K562 (cell line): Measurements from ENCODE around the gene FCGR3A. TPM values are rescaled to one million over a fixed set of nuclear protein-coding genes. Genes with fewer than 3 reads are reported as not detected.
A peak's percentile ranks its signal among the peaks of the same experiment; 100 is the strongest.
"Not testable (repeated sequence)": the region's sequence is repeated elsewhere in the genome, so short reads cannot be mapped to it uniquely, and the experiment has no call there.

Source experiments
- ATAC-seq: fragments of 200-7000 bp; cut with Tn5 transposase; 3 replicates; pipeline ENCODE4 v1.9.1; 2020; ENCODE audit warnings: moderate library complexity
- BruUV-seq: library from RNA; stranded (reverse); fragments of 400-500 nt; replicated peaks from 2 replicates; lab custom pipeline; 2021; lab: Mats Ljungman, UMichigan
- CTCF ChIA-PET: fragments of 300-600 bp; formaldehyde crosslinking; extraction: SDS; loops from one replicate; lab custom pipeline; 2021; ENCODE audit warnings: low intra/inter-chr PET ratio; lab: Yijun Ruan, JAX
- POLR2A ChIA-PET: fragments of 300-600, 350-650 bp; sonication (Branson Sonifier 250); formaldehyde crosslinking; extraction: SDS; loops from one replicate; lab custom pipeline; 2021; ENCODE audit warnings: antibody characterized with exemption, inconsistent platforms; lab: Yijun Ruan, JAX
- DNase-seq, 4 experiments: peaks; one replicate each; pipeline versions ENCODE4 v3.0.0 to v3.0.0-alpha.2; 2011 to 2018; ENCODE audit warnings: low spot score in 3 of 4, mixed read lengths in 3 of 4; ENCODE audit errors: extremely low read depth in 1 of 4
- FAIRE-seq: peaks from 2 replicates; lab custom pipeline; 2011; peaks lifted over from hg19 to GRCh38; lab: Jason Lieb, UNC
- H2AFZ ChIP-seq: 2 replicates; pipeline ENCODE4 v1.6.0; 2011; ENCODE audit warnings: low read depth, low read length, control low read depth, inconsistent platforms
- H3K27ac ChIP-seq: fragments of 200-600 bp; 3 replicates; pipeline ENCODE4 v1.8.0; 2011; ENCODE audit warnings: low read depth, mild to moderate bottlenecking, control low read depth, inconsistent platforms, low read length, moderate library complexity, mixed read lengths; ENCODE audit errors: extremely low read depth
- H3K27me3 ChIP-seq, 2 experiments: fragments of 300-600 bp in 1 of 2; 2 replicates in 1 of 2; 3 replicates in 1 of 2; pipeline versions ENCODE4 v1.6.0 to v1.8.0; 2011; ENCODE audit warnings: inconsistent platforms in 2 of 2, low read length in 2 of 2, mild to moderate bottlenecking in 1 of 2, mixed read lengths in 1 of 2, moderate library complexity in 1 of 2; ENCODE audit not compliant: control insufficient read depth in 2 of 2, insufficient read depth in 2 of 2
- H3K36me3 ChIP-seq: fragments of 300-600 bp; 3 replicates; pipeline ENCODE4 v1.8.0; 2011; ENCODE audit warnings: mild to moderate bottlenecking, low read length, inconsistent platforms; ENCODE audit not compliant: control insufficient read depth, insufficient read depth
- H3K4me1 ChIP-seq, 2 experiments: fragments of 200-600 bp in 1 of 2; replicated peaks in 1 of 2; 2 replicates in 1 of 2; 3 replicates in 1 of 2; pipeline versions ENCODE4 v1.5.1 to v1.8.0; 2011; ENCODE audit warnings: inconsistent platforms in 2 of 2, low read length in 2 of 2, mild to moderate bottlenecking in 1 of 2, mixed read lengths in 1 of 2, moderate library complexity in 1 of 2; ENCODE audit not compliant: control insufficient read depth in 2 of 2, insufficient read depth in 2 of 2
- H3K4me2 ChIP-seq: 2 replicates; pipeline ENCODE4 v1.6.1; 2011; ENCODE audit warnings: low read length, control low read depth, inconsistent platforms, mixed read lengths; ENCODE audit not compliant: insufficient read depth
- H3K4me3 ChIP-seq: fragments of 200-600 bp; sonication (generic), shearing (Covaris generic); 2 replicates; pipeline ENCODE4 v1.5.1; 2016; ENCODE audit warnings: control low read depth, inconsistent platforms
- H3K79me2 ChIP-seq: fragments of 200-600 bp; 3 replicates; pipeline ENCODE4 v1.8.0; 2011; ENCODE audit warnings: low read length, inconsistent platforms; ENCODE audit not compliant: control insufficient read depth, insufficient read depth
- H3K9ac ChIP-seq, 2 experiments: 2 replicates each; pipeline versions ENCODE4 v1.6.0 to v1.6.1; 2011; ENCODE audit warnings: low read depth in 2 of 2, low read length in 2 of 2, control low read depth in 1 of 2, inconsistent platforms in 1 of 2, mild to moderate bottlenecking in 1 of 2, mixed read lengths in 1 of 2; ENCODE audit not compliant: insufficient read depth in 1 of 2
- H3K9me1 ChIP-seq: one replicate; pipeline ENCODE4 v1.6.0; 2011; ENCODE audit warnings: inconsistent platforms, mild to moderate bottlenecking, low read length, moderate library complexity; ENCODE audit not compliant: control insufficient read depth, insufficient read depth
- H3K9me3 ChIP-seq: replicated peaks from 2 replicates; pipeline ENCODE4 v1.5.1; 2011; ENCODE audit warnings: low read depth, low read length, inconsistent platforms; ENCODE audit not compliant: control insufficient read depth, insufficient read depth
- H4K20me1 ChIP-seq: replicated peaks from 2 replicates; pipeline ENCODE4 v1.6.1; 2011; ENCODE audit warnings: low read length, inconsistent platforms, mixed read lengths; ENCODE audit not compliant: control insufficient read depth, insufficient read depth
- BCOR ChIP-seq: fragments of 450-650 bp; IDR thresholded peaks from 2 replicates; pipeline ENCODE4 v1.6.1; 2016
- HDAC2 ChIP-seq: fragments of 450-650 bp; IDR thresholded peaks from 2 replicates; pipeline ENCODE4 v1.6.1; 2016; ENCODE audit warnings: mild to moderate bottlenecking
- HDGF ChIP-seq: fragments of 450-650 bp; IDR thresholded peaks from 2 replicates; pipeline ENCODE4 v1.6.1; 2016
- KDM1A ChIP-seq, 2 experiments: fragments of 450-650 bp; IDR thresholded peaks; 2 replicates each; pipeline ENCODE4 v1.6.1; 2016; ENCODE audit warnings: mild to moderate bottlenecking in 2 of 2
- NFIC ChIP-seq: fragments of 450-650 bp; IDR thresholded peaks from 2 replicates; pipeline ENCODE4 v1.6.1; 2017; ENCODE audit warnings: mild to moderate bottlenecking, inconsistent platforms
- RBM25 ChIP-seq: fragments of 200-400 bp; formaldehyde crosslinking; IDR thresholded peaks from 2 replicates; pipeline ENCODE4 v1.6.1; 2018; ENCODE audit warnings: low read length, low read depth, moderate library complexity; ENCODE audit not compliant: severe bottlenecking
- SMARCA5 ChIP-seq: fragments of 450-650 bp; IDR thresholded peaks from 2 replicates; pipeline ENCODE4 v1.6.1; 2016
- ZNF146 ChIP-seq: IDR thresholded peaks from one replicate; pipeline ENCODE4 v1.6.1; 2018; ENCODE audit warnings: missing compliant biosample characterization; ENCODE audit not compliant: unreplicated experiment
- WGBS: fragments of 100-300 bp; shearing (Covaris generic); methylation state at CpG from one replicate; pipeline ENCODE4 v1.1.6; 2016; ENCODE audit warnings: low coverage, mixed read lengths; ENCODE audit not compliant: insufficient coverage; ENCODE audit errors: missing lambda C conversion rate; 5-methylcytosine and 5-hydroxymethylcytosine counted together
- in situ Hi-C: fragments of 300-500 bp; cut with MboI; formaldehyde crosslinking; loops from 4 replicates; pipeline ENCODE4 v1.15.0; 2018; ENCODE audit warnings: inconsistent platforms, mixed read lengths
- intact Hi-C: fragments of 100-400 bp; cut with micrococcal nuclease; formaldehyde crosslinking; loops from 2 replicates; pipeline ENCODE4 v1.14.2; 2022
- polyA plus RNA-seq, 8 experiments: library from polyadenylated mRNA; depleted of rRNA in 4 of 8; stranded (reverse) in 5 of 8; unstranded in 3 of 8; fragments of >200 nt; fragmentation: Nextera tagmentation in 2 of 8; fragmentation: Illumina TruSeq in 1 of 8; extraction: Ambion mirVana in 2 of 8; extraction: Trizol in 1 of 8; gene quantifications; 2 replicates each; pipeline versions ENCODE4 v1.2.1 to v1.2.3, GENCODE V29; 2011 to 2014; ENCODE audit warnings: inconsistent platforms in 1 of 8, missing spikeins in 1 of 8
- total RNA-seq, 7 experiments: library from RNA; depleted of rRNA in 6 of 7; stranded (reverse); fragments of >200 nt in 6 of 7; fragmentation: Illumina TruSeq in 2 of 7; extraction: Trizol in 2 of 7; gene quantifications; 2 replicates each; pipeline versions ENCODE4 v1.2.1 to v1.2.3, GENCODE V29; 2011 to 2021; ENCODE audit warnings: low replicate concordance in 1 of 7

FCGR3A gene
- total and polyA plus RNA-seq, 9 of the 15 experiments (the other 6 are each of a cell fraction or from before 2014, with no cell fraction given), result 0.04 to 0.29 (median 0.14) TPM; not detected in 3

- POLR2A ChIA-PET, result interaction anchor here (1.1 kb wide), 1 partner anchor 8 kb away, joined by 3 read pairs; no protein-coding TSS in a partner anchor
- BruUV-seq, H4K20me1 ChIP-seq, H3K4me3 ChIP-seq, H3K27me3 ChIP-seq, H3K79me2 ChIP-seq, in situ Hi-C loops, H2AFZ ChIP-seq, intact Hi-C loops, H3K9me1 ChIP-seq, CTCF ChIA-PET, H3K36me3 ChIP-seq, FAIRE-seq, ATAC-seq, DNase-seq, H3K9me3 ChIP-seq: not testable (repeated sequence)
- Histone ChIP-seq H3K9ac (peak overlapping the region in 1 of 2 experiments; percentile 89; a peak in 2 of 4 replicates), H3K4me1 (peaks cover 0 to 13% of the 10 kb centered on the region in 2 experiments; a peak in 4 of 5 replicates), H3K27ac (peak overlapping the region; percentile 94; the same call in 1 of the 3 replicates), H3K4me2 (peak overlapping the region; percentile 81)
- WGBS, result 90% methylated on average over 7 of the region's 7 CpGs
- TF ChIP-seq BCOR (peak; percentile 94), KDM1A (IDR thresholded peaks at IDR 0.05) (peak; percentile 56 to 77; a peak in 3 of 4 replicates), HDAC2 (peak; percentile 72), HDGF (peak; percentile 73; the same call in 1 of the 2 replicates), ZNF146 (CRISPR knock-in tag) (peak; percentile 95), SMARCA5 (peak; percentile 76; the same call in 1 of the 2 replicates), NFIC (peak; percentile 49), RBM25 (peak; percentile 25)
Observed at GRCh38 chr1:161538925-161539479, 10.6 kb downstream of the FCGR3A start.
